Fibroblast of mammary gland (primary cell): ENCODE results near the gene GAS2L1.

Experiments used
- DNase-seq: peaks from one replicate; pipeline ENCODE4 v3.0.0-alpha.2; 2010; ENCODE audit warnings: low read depth
- H3K4me3 ChIP-seq: 2 replicates; pipeline ENCODE4 v1.5.1; 2011; ENCODE audit warnings: low read depth, mild to moderate bottlenecking, low read length, moderate library complexity; ENCODE audit not compliant: control insufficient read depth
- CTCF ChIP-seq: conservative IDR thresholded peaks from 2 replicates; pipeline ENCODE4 v1.5.1; 2011; ENCODE audit warnings: low read depth, low read length, inconsistent platforms; ENCODE audit not compliant: control insufficient read depth, insufficient read depth

GAS2L1 gene

DNA sequence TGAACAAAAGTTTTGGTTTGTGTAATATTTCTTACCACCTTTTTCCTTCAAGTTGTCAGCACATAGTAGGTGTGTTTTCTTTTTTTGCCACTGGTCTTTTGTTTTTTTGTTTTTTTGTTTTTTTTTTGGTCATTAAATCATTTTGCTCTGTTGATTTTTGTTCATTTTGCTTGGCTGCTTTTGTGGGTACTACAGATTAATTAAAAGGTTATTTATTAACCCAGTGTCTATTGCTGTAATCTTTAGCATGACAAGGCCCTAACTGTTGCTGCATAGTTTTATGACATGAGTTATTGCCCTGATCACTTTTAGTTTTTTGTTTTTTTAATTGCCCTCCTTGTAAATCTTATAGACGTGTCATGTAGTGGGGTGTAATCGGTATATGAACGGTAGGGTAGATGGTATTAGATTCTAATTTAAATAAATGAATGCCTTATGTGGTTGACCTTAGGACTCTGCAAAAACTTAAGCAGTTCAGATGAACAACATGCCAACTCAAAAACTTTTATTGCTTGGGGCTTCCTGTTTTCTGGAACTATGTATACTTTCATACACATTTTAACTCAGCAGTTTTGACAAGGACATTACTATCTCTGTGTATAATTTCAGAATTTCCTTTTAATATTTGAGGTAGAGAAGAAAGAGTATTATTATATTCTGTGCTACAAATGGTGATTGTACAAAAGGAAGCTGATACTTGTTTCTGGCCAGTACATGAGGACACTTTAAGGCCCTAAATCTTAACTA is 30.5 kb upstream of the GAS2L1 start:
- TF ChIP-seq CTCF, result no peak
- no peak overlapping the region for H3K4me3 ChIP-seq
- no peak for DNase-seq

DNA sequence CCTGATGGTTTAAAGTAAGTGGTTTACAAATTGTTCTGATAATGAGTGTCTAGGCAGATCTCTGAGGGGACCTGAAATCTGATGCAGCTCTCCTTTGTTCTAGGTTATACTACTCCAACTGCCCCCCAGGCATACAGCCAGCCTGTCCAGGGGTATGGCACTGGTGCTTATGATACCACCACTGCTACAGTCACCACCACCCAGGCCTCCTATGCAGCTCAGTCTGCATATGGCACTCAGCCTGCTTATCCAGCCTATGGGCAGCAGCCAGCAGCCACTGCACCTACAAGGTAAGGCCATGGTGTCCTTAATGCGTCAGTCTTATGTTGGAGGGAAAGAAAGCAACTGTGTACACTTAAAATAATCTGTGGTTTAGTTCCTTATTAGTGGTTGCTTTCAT is 28.5 kb upstream of the GAS2L1 start:
- no peak for TF ChIP-seq CTCF
- no peak for DNase-seq
- no peak overlapping the region for H3K4me3 ChIP-seq

- TF ChIP-seq CTCF, result no peak
- H3K4me3 ChIP-seq, result no peak overlapping the region
- DNase-seq, result no peak
Observed at GRCh38 chr22:29284196-29284595, 22.3 kb upstream of the GAS2L1 start.

- H3K4me3 ChIP-seq, result no peak overlapping the region
- no peak for DNase-seq
- no peak for TF ChIP-seq CTCF
Observed at GRCh38 chr22:29288837-29289236, 17.6 kb upstream of the GAS2L1 start.

- DNase-seq, result no peak
- no peak for TF ChIP-seq CTCF
- H3K4me3 ChIP-seq, result no peak overlapping the region
Observed at GRCh38 chr22:29290061-29290460, 16.4 kb upstream of the GAS2L1 start.

DNA sequence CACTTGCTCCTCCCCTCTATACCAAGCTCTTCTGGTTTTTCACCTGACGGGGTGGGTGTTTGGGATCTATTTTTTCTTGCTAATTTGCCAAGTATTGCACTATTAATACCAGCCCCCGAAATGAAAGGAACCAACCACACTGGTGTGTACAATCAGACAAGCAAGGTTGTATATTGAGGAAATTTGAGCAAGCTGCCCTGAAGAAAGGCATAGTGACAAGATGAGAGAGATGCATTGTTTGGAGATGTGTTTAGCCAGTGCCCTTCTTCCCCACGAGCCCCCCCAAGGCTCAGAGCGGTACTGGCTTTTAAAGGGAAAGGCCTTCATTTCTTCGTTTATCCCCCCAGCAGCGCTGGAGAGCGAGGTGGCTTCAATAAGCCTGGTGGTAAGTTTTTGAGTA is 15.2 kb upstream of the GAS2L1 start:
- no peak overlapping the region for H3K4me3 ChIP-seq
- no peak for TF ChIP-seq CTCF
- DNase-seq, result no peak

- H3K4me3 ChIP-seq, result no peak overlapping the region
- TF ChIP-seq CTCF, result no peak
- no peak for DNase-seq
Observed at GRCh38 chr22:29292379-29292778, 14.1 kb upstream of the GAS2L1 start.
